GM12891 (cell line): ENCODE results near the gene SENP2.

Experiments
- PAX5 ChIP-seq: IDR thresholded peaks from 2 replicates; pipeline ENCODE4 v1.6.1; 2011; ENCODE audit warnings: low read length, moderate library complexity, mild to moderate bottlenecking; ENCODE audit not compliant: insufficient read depth, severe bottlenecking
- POLR2A ChIP-seq: IDR thresholded peaks from 2 replicates; pipeline ENCODE4 v1.6.1; 2011; ENCODE audit warnings: low read depth, low read length, control low read depth
- POLR2AphosphoS5 ChIP-seq: IDR thresholded peaks from 2 replicates; pipeline ENCODE4 v1.6.1; 2011; ENCODE audit warnings: low read depth, low read length, control low read depth
- POU2F2 ChIP-seq: IDR thresholded peaks from 2 replicates; pipeline ENCODE4 v1.6.1; 2011; ENCODE audit warnings: low read depth, mild to moderate bottlenecking, control low read depth, low read length, moderate library complexity
- SPI1 ChIP-seq: IDR thresholded peaks from 2 replicates; pipeline ENCODE4 v1.6.1; 2011; ENCODE audit warnings: low read depth, low read length, control low read depth
- TAF1 ChIP-seq: IDR thresholded peaks from 2 replicates; pipeline ENCODE4 v1.6.1; 2011; ENCODE audit warnings: low read depth, low read length, control low read depth

GRCh38 chr3:185537369-185537970, 48.6 kb upstream of the SENP2 start:
- TF ChIP-seq POLR2A (no peak), TAF1 (peak; percentile 12; the same call in 1 of the 2 replicates), SPI1 (peak; percentile 93), POLR2AphosphoS5 (no peak; the same call in 1 of the 2 replicates), PAX5 (peak; percentile 69), POU2F2 (peak; percentile 53)
